Measurements from ENCODE around the gene IFT80. TPM values are rescaled to one million over a fixed set of nuclear protein-coding genes. Genes with fewer than 3 reads are reported as not detected.

IFT80 gene
- total and polyA plus RNA-seq, 10 of the 15 experiments (the other 5 are each of a cell fraction or from before 2014, with no cell fraction given), result 6.5 to 21.5 (median 14.1) TPM

- Histone ChIP-seq H3K9me3 (replicated peaks; ENCODE audit: control insufficient read depth, insufficient read depth, low read length) (no peaks in the 10 kb centered on the region), H3K4me1 (ENCODE audit: control insufficient read depth, insufficient read depth, low read length) (no peaks in the 10 kb centered on the region), H3K9ac (ENCODE audit: control insufficient read depth, insufficient read depth, low read length) (no peak overlapping the region), H3K79me2 (ENCODE audit: control insufficient read depth, insufficient read depth, low read length) (peaks cover 52% of the 10 kb centered on the region), H3K36me3 (ENCODE audit: control insufficient read depth in 2 of 2, insufficient read depth in 2 of 2, low read length in 1 of 2) (peaks cover 6 to 16% of the 10 kb centered on the region in 2 experiments), H4K20me1 (ENCODE audit: control insufficient read depth, insufficient read depth) (no peaks in the 10 kb centered on the region), H3K27me3 (replicated peaks in 1 of 2; ENCODE audit: control insufficient read depth in 2 of 2, insufficient read depth in 2 of 2, low read length in 1 of 2) (no peaks in the 10 kb centered on the region), H3K4me2 (ENCODE audit: control insufficient read depth, insufficient read depth) (no peak overlapping the region), H2AFZ (ENCODE audit: control insufficient read depth, low read depth, low read length) (no peak overlapping the region), H3K4me3 (no peak overlapping the region), H3K27ac (ENCODE audit: control insufficient read depth, insufficient read depth) (no peak overlapping the region)
- ATAC-seq, result no peak
- ChIA-PET RAD21 (ENCODE audit: unreplicated experiment) (interaction anchor here (1.2 to 4.0 kb wide), 8 partner anchors 10 to 527 kb away, joined by 4 to 29 read pairs (median 8); partner anchors contain the start of gene IL12A), SMC1A (ENCODE audit: uncharacterized antibody, unreplicated experiment) (interaction anchor here (1.0 to 10.7 kb wide), 13 partner anchors 9 to 528 kb away, joined by 3 to 73 read pairs (median 6); partner anchors contain the start of gene TRIM59), POLR2A (interaction anchor here (0.6 to 1.4 kb wide), 2 partner anchors 14 to 22 kb away, joined by 3 to 8 read pairs; partner anchors contain the start of gene IFT80), CTCF (interaction anchor here (0.6 to 5.2 kb wide), 23 partner anchors 10 to 528 kb away, joined by 3 to 45 read pairs (median 6); partner anchors contain the start of gene TRIM59)
- no TSS peak for BruUV-seq (replicated peaks)
- no peak for DNase-seq (ENCODE audit: low read depth, low spot score)
- intact Hi-C loops (cut with micrococcal nuclease; ENCODE audit: unreplicated experiment), result loop anchor here (5.0 kb wide), 1 partner anchor 525 kb away; no protein-coding TSS in a partner anchor
- in situ Hi-C loops (cut with MboI), result loop anchor here (5.0 to 10.0 kb wide), 2 partner anchors 250 to 388 kb away; no protein-coding TSS in a partner anchor
- no peak for TF ChIP-seq RBBP5 (conservative IDR thresholded peaks at IDR 0.05)
- no peak for TF ChIP-seq SMAD5 (IDR thresholded peaks at IDR 0.05; ENCODE audit: low read depth)
- TF ChIP-seq ATF7 (IDR thresholded peaks at IDR 0.05; ENCODE audit: low read depth), result no peak
- no peak for TF ChIP-seq ZBTB33 (IDR thresholded peaks at IDR 0.05)
- TF ChIP-seq HDAC2 (IDR thresholded peaks at IDR 0.05), result no peak
- no peak for TF ChIP-seq RAD51 (IDR thresholded peaks at IDR 0.05)
- no peak for TF ChIP-seq NKRF (conservative IDR thresholded peaks at IDR 0.05)
- TF ChIP-seq POLR2AphosphoS5 (IDR thresholded peaks at IDR 0.05; ENCODE audit: low read length), result no peak
- WGBS (ENCODE audit: insufficient coverage, insufficient replicate concordance, low lambda C conversion rate, missing lambda C conversion rate), result 100% methylated on average over 1 of the region's 1 CpG
- FAIRE-seq, result no peak
Measured at GRCh38 chr3:160412477-160412876, 13.5 kb upstream of the IFT80 start.

All from GM12878 (cell line).